GM12878 (cell line): ENCODE results near the gene OR2T11. TPM values are rescaled to one million over a fixed set of nuclear protein-coding genes. Genes with fewer than 3 reads are reported as not detected.

ENCODE experiments used
- ATAC-seq: fragments of 200-7000 bp; cut with Tn5 transposase; 3 replicates; pipeline ENCODE4 v1.9.1; 2020; ENCODE audit warnings: mild to moderate bottlenecking, moderate library complexity
- BruUV-seq: library from RNA; stranded (reverse); fragments of 400-500 nt; replicated peaks from 2 replicates; lab custom pipeline; 2021; lab: Mats Ljungman, UMichigan
- CTCF ChIA-PET: fragments of 300-600 bp; sonication (Branson Sonifier 250); formaldehyde crosslinking; extraction: SDS; loops from one replicate; lab custom pipeline; 2021; ENCODE audit warnings: inconsistent platforms; lab: Yijun Ruan, JAX
- POLR2A ChIA-PET: fragments of 350-600 bp; formaldehyde crosslinking; extraction: SDS; loops from one replicate; lab custom pipeline; 2021; ENCODE audit warnings: inconsistent platforms; lab: Charles Lee
- RAD21 ChIA-PET: fragments of 300-600 bp; sonication (Branson Sonifier 250); formaldehyde crosslinking; loops from one replicate; lab custom pipeline; 2023; ENCODE audit warnings: antibody characterized with exemption; ENCODE audit not compliant: unreplicated experiment; lab: Charles Lee
- SMC1A ChIA-PET: fragments of 300-600 bp; sonication (Branson Sonifier 250); formaldehyde crosslinking; loops from one replicate; lab custom pipeline; 2023; ENCODE audit not compliant: unreplicated experiment, uncharacterized antibody; lab: Charles Lee
- DNase-seq: peaks from one replicate; pipeline ENCODE4 v3.0.0-alpha.2; 2011; ENCODE audit warnings: low read depth, low spot score
- FAIRE-seq: peaks from 3 replicates; lab custom pipeline; 2011; peaks lifted over from hg19 to GRCh38; lab: Jason Lieb, UNC
- H2AFZ ChIP-seq: 2 replicates; pipeline ENCODE4 v1.6.0; 2011; ENCODE audit warnings: low read depth, low read length, control low read depth; ENCODE audit not compliant: control insufficient read depth
- H3K27ac ChIP-seq: 2 replicates; pipeline ENCODE4 v1.5.1; 2011; ENCODE audit warnings: control low read depth; ENCODE audit not compliant: control insufficient read depth, insufficient read depth
- H3K27me3 ChIP-seq, 2 experiments: replicated peaks in 1 of 2; 2 replicates each; pipeline versions ENCODE4 v1.6.0 to v1.6.1; 2011; ENCODE audit warnings: low read length in 1 of 2; ENCODE audit not compliant: control insufficient read depth in 2 of 2, insufficient read depth in 2 of 2
- H3K36me3 ChIP-seq, 2 experiments: 2 replicates each; pipeline ENCODE4 v1.5.1; 2011; ENCODE audit warnings: low read length in 1 of 2; ENCODE audit not compliant: control insufficient read depth in 2 of 2, insufficient read depth in 2 of 2
- H3K4me1 ChIP-seq: 2 replicates; pipeline ENCODE4 v1.6.1; 2011; ENCODE audit warnings: mild to moderate bottlenecking, low read length, moderate library complexity, mixed read lengths; ENCODE audit not compliant: control insufficient read depth, insufficient read depth
- H3K4me2 ChIP-seq: 2 replicates; pipeline ENCODE4 v1.6.0; 2011; ENCODE audit warnings: control low read depth; ENCODE audit not compliant: control insufficient read depth, insufficient read depth
- H3K4me3 ChIP-seq: fragments of 200-600 bp; sonication (generic); 2 replicates; pipeline ENCODE4 v1.5.1; 2016
- H3K79me2 ChIP-seq: 2 replicates; pipeline ENCODE4 v1.6.0; 2011; ENCODE audit warnings: low read length; ENCODE audit not compliant: control insufficient read depth, insufficient read depth
- H3K9ac ChIP-seq: 2 replicates; pipeline ENCODE4 v1.8.0; 2011; ENCODE audit warnings: low read length, control low read depth, mixed read lengths; ENCODE audit not compliant: control insufficient read depth, insufficient read depth
- H3K9me3 ChIP-seq: replicated peaks from 3 replicates; pipeline ENCODE4 v1.5.1; 2011; ENCODE audit warnings: mild to moderate bottlenecking, low read length; ENCODE audit not compliant: control insufficient read depth, insufficient read depth
- H4K20me1 ChIP-seq: 2 replicates; pipeline ENCODE4 v1.6.0; 2011; ENCODE audit not compliant: control insufficient read depth, insufficient read depth
- CHD1 ChIP-seq: IDR thresholded peaks from 2 replicates; pipeline ENCODE4 v1.6.1; 2012; ENCODE audit warnings: low read depth, low read length, improper control_type of control experiment
- EZH2 ChIP-seq: IDR thresholded peaks from 2 replicates; pipeline ENCODE4 v1.6.1; 2012; ENCODE audit warnings: low read depth, mild to moderate bottlenecking, control low read depth, inconsistent platforms, low read length, borderline replicate concordance; ENCODE audit not compliant: control insufficient read depth
- IKZF1 ChIP-seq: fragments of 450-650 bp; conservative IDR thresholded peaks from 2 replicates; pipeline ENCODE4 v1.6.1; 2017; ENCODE audit warnings: antibody characterized with exemption, mild to moderate bottlenecking
- MEF2A ChIP-seq: IDR thresholded peaks from 2 replicates; pipeline ENCODE4 v1.6.1; 2011; ENCODE audit warnings: low read depth, mild to moderate bottlenecking, low read length, moderate library complexity; ENCODE audit not compliant: insufficient read depth
- SMC3 ChIP-seq: IDR thresholded peaks from 2 replicates; pipeline ENCODE4 v1.6.1; 2011; ENCODE audit warnings: low read length, improper control_type of control experiment, borderline replicate concordance
- SREBF2 ChIP-seq: IDR thresholded peaks from 2 replicates; pipeline ENCODE4 v1.6.1; 2012; ENCODE audit warnings: mild to moderate bottlenecking, low read length
- STAT1 ChIP-seq: fragments of 450-650 bp; conservative IDR thresholded peaks from 2 replicates; pipeline ENCODE4 v1.6.1; 2014; ENCODE audit warnings: antibody characterized with exemption, mild to moderate bottlenecking
- SUPT20H ChIP-seq: IDR thresholded peaks from 2 replicates; pipeline ENCODE4 v1.6.1; 2011; ENCODE audit warnings: low read depth, mild to moderate bottlenecking, low read length, moderate library complexity, borderline replicate concordance; ENCODE audit not compliant: control insufficient read depth
- TCF12 ChIP-seq: IDR thresholded peaks from 2 replicates; pipeline ENCODE4 v1.6.1; 2011; ENCODE audit warnings: low read depth, mild to moderate bottlenecking, low read length
- WGBS: methylation state at CpG from one replicate; pipeline ENCODE4 v1.1.6; 2016; ENCODE audit warnings: low lambda C conversion rate; ENCODE audit not compliant: insufficient replicate concordance, insufficient coverage; ENCODE audit errors: missing lambda C conversion rate; 5-methylcytosine and 5-hydroxymethylcytosine counted together
- in situ Hi-C: fragments of 300-500 bp; cut with MboI; formaldehyde crosslinking; loops from 9 replicates; pipeline ENCODE4 v1.14.3; 2018; ENCODE audit warnings: mixed read lengths
- intact Hi-C: fragments of 100-400 bp; cut with micrococcal nuclease; formaldehyde crosslinking; loops from one replicate; pipeline ENCODE4 v1.14.2; 2022; ENCODE audit not compliant: unreplicated experiment
- polyA plus RNA-seq, 11 experiments: library from polyadenylated mRNA; depleted of rRNA in 4 of 11; unstranded in 6 of 11; stranded (reverse) in 5 of 11; fragments of >200 nt; fragmentation: Nextera tagmentation in 4 of 11; fragmentation: Illumina TruSeq in 1 of 11; extraction: Ambion mirVana in 4 of 11; extraction: Trizol in 1 of 11; gene quantifications; 1 replicate in 1 of 11; 2 replicates in 10 of 11; pipeline versions ENCODE4 v1.2.1 to v1.2.3, GENCODE V29; 2011 to 2016; ENCODE audit warnings: inconsistent platforms in 2 of 11, missing spikeins in 2 of 11, low read depth in 1 of 11
- total RNA-seq, 4 experiments: library from RNA; depleted of rRNA in 3 of 4; stranded (reverse); fragments of >200 nt in 3 of 4; fragmentation: Illumina TruSeq in 1 of 4; extraction: Trizol in 1 of 4; gene quantifications; 2 replicates each; pipeline versions ENCODE4 v1.2.1 to v1.2.3, GENCODE V29; 2013 to 2021
- TF ChIP-seq, protein P1 (sequence below): fragments of 450-650 bp; formaldehyde crosslinking; IDR thresholded peaks from 2 replicates; pipeline ENCODE4 v1.4.0; 2022; ENCODE audit warnings: mild to moderate bottlenecking, moderate library complexity
- TF ChIP-seq, protein P2 (sequence below): IDR thresholded peaks from 2 replicates; pipeline ENCODE4 v1.6.1; 2011; ENCODE audit warnings: mild to moderate bottlenecking, low read depth, low read length, moderate library complexity; ENCODE audit not compliant: insufficient replicate concordance
- TF ChIP-seq, protein P3 (sequence below): fragments of 450-650 bp; IDR thresholded peaks from 2 replicates; pipeline ENCODE4 v1.6.1; 2017; ENCODE audit warnings: low read depth, mild to moderate bottlenecking, moderate library complexity

The OR2T11 gene
- total and polyA plus RNA-seq, 10 of the 15 experiments (the other 5 are each of a cell fraction or from before 2014, with no cell fraction given), result not detected

DNA sequence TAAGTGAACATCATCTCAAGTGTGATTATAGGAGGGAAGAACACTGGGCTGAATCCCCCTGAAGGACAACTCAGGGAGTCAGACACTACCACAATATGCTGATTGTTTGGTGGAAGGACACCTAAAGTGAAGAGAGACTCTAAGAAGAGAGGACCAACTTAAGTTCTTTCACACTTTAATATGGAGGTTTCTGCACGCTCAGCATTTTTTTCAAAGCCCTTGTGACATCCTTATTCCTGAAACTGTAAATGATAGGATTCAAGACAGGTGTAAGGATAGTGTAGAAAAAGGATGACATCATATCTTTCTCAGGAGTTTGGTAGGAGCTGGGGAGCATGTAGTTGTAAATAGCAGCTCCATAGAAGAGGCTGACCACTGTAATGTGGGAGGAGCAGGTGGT is 42.2 kb downstream of the OR2T11 start:
- ATAC-seq, result no peak
- RAD21 ChIA-PET, result no interaction called here

DNA sequence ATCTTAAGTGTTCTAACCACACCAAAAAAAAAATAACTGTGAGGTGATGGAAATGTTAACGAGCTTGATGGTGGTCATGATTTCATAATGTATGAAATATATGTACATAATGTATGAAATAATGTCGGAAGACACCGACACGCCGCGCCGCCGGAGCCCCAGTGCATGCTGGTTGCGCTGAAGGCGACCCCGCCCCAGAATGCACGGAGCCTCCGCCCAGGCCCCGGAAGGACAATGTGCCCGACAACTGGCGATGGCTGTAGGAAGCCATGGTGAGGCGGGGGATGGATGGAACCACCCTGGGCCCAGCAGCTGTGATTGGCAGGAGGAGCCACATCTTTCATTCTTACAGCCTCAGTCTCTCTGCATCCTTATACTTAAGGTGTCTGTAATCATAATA is 44.8 kb downstream of the OR2T11 start:
- no peak overlapping the region for H3K4me3 ChIP-seq
- BruUV-seq, result no TSS peak
- H3K36me3 ChIP-seq, result no peaks in the 10 kb centered on the region
- no peaks in the 10 kb centered on the region for H3K27me3 ChIP-seq
- no peak for ATAC-seq
- no peak for FAIRE-seq
- intact Hi-C loops (no loop called here), in situ Hi-C loops (no loop called here)
- H2AFZ ChIP-seq, result no peak overlapping the region
- DNase-seq, result no peak
- H3K9ac ChIP-seq, result no peak overlapping the region
- H3K4me2 ChIP-seq, result no peak overlapping the region
- POLR2A ChIA-PET, result no interaction called here
- SMC1A ChIA-PET, result no interaction called here
- no CpG with 5 or more reads among the region's 17 CpGs for WGBS
- no peaks in the 10 kb centered on the region for H3K4me1 ChIP-seq
- RAD21 ChIA-PET, result no interaction called here
- H4K20me1 ChIP-seq, result no peaks in the 10 kb centered on the region
- H3K27ac ChIP-seq, result no peak overlapping the region
- no peaks in the 10 kb centered on the region for H3K79me2 ChIP-seq
- CTCF ChIA-PET, result no interaction called here
- no peaks in the 10 kb centered on the region for H3K9me3 ChIP-seq
- TF ChIP-seq MEF2A, result no peak
- TF ChIP-seq STAT1, result no peak
- TF ChIP-seq IKZF1, result no peak
- TF ChIP-seq TCF12, result no peak
- TF ChIP-seq, protein P1, sequence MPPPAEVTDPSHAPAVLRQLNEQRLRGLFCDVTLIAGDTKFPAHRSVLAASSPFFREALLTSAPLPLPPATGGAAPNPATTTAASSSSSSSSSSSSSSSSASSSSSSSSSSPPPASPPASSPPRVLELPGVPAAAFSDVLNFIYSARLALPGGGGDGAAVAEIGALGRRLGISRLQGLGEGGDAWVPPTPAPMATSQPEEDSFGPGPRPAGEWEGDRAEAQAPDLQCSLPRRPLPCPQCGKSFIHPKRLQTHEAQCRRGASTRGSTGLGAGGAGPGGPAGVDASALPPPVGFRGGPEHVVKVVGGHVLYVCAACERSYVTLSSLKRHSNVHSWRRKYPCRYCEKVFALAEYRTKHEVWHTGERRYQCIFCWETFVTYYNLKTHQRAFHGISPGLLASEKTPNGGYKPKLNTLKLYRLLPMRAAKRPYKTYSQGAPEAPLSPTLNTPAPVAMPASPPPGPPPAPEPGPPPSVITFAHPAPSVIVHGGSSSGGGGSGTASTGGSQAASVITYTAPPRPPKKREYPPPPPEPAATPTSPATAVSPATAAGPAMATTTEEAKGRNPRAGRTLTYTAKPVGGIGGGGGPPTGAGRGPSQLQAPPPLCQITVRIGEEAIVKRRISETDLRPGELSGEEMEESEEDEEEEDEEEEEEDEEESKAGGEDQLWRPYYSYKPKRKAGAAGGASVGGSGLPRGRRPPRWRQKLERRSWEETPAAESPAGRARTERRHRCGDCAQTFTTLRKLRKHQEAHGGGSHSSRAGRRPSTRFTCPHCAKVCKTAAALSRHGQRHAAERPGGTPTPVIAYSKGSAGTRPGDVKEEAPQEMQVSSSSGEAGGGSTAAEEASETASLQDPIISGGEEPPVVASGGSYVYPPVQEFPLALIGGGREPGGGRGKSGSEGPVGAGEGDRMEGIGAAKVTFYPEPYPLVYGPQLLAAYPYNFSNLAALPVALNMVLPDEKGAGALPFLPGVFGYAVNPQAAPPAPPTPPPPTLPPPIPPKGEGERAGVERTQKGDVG (CRISPR knock-in tag), result no peak
- TF ChIP-seq SUPT20H, result no peak
- TF ChIP-seq, protein P2, sequence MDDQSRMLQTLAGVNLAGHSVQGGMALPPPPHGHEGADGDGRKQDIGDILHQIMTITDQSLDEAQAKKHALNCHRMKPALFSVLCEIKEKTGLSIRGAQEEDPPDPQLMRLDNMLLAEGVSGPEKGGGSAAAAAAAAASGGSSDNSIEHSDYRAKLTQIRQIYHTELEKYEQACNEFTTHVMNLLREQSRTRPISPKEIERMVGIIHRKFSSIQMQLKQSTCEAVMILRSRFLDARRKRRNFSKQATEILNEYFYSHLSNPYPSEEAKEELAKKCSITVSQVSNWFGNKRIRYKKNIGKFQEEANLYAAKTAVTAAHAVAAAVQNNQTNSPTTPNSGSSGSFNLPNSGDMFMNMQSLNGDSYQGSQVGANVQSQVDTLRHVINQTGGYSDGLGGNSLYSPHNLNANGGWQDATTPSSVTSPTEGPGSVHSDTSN, result no peak
- no peak for TF ChIP-seq CHD1

More for the DNA sequence above, 42.2 kb downstream of the OR2T11 start:
- Histone ChIP-seq H3K9me3 (no peaks in the 10 kb centered on the region), H3K9ac (no peak overlapping the region), H3K4me3 (no peak overlapping the region), H2AFZ (no peak overlapping the region), H3K4me2 (no peak overlapping the region), H4K20me1 (no peaks in the 10 kb centered on the region), H3K27me3 (no peaks in the 10 kb centered on the region), H3K4me1 (no peaks in the 10 kb centered on the region), H3K36me3 (no peaks in the 10 kb centered on the region), H3K79me2 (no peaks in the 10 kb centered on the region), H3K27ac (no peak overlapping the region)
- no TSS peak for BruUV-seq
- ChIA-PET CTCF (no interaction called here), POLR2A (no interaction called here), SMC1A (no interaction called here)
- FAIRE-seq, result no peak
- no CpG with 5 or more reads among the region's 1 CpG for WGBS
- intact Hi-C loops, result no loop called here
- in situ Hi-C loops, result no loop called here
- no peak for DNase-seq
- TF ChIP-seq SREBF2, result no peak
- TF ChIP-seq, protein P3, sequence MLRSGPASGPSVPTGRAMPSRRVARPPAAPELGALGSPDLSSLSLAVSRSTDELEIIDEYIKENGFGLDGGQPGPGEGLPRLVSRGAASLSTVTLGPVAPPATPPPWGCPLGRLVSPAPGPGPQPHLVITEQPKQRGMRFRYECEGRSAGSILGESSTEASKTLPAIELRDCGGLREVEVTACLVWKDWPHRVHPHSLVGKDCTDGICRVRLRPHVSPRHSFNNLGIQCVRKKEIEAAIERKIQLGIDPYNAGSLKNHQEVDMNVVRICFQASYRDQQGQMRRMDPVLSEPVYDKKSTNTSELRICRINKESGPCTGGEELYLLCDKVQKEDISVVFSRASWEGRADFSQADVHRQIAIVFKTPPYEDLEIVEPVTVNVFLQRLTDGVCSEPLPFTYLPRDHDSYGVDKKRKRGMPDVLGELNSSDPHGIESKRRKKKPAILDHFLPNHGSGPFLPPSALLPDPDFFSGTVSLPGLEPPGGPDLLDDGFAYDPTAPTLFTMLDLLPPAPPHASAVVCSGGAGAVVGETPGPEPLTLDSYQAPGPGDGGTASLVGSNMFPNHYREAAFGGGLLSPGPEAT, result no peak
- no peak for TF ChIP-seq EZH2
- TF ChIP-seq SMC3, result no peak
